HEK293T (cell line): ENCODE results near the gene BPNT1.

Source experiments
- CTCF ChIA-PET: fragments of 350-600 bp; formaldehyde crosslinking; extraction: SDS; loops from one replicate; lab custom pipeline; 2021; ENCODE audit warnings: antibody characterized with exemption, inconsistent platforms; lab: Yijun Ruan, JAX
- POLR2A ChIA-PET: fragments of 350-600 bp; formaldehyde crosslinking; extraction: SDS; loops from one replicate; lab custom pipeline; 2020; ENCODE audit warnings: antibody characterized with exemption, inconsistent platforms; lab: Yijun Ruan, JAX
- DNase-seq: peaks from one replicate; pipeline ENCODE4 v3.0.0; 2012; ENCODE audit warnings: mixed read lengths; ENCODE audit errors: extremely low spot score
- ARNT ChIP-seq: fragments of 450-650 bp; IDR thresholded peaks from 2 replicates; pipeline ENCODE4 v1.6.1; 2017; ENCODE audit warnings: mild to moderate bottlenecking
- BHLHE40 ChIP-seq: fragments of 450-650 bp; IDR thresholded peaks from 2 replicates; pipeline ENCODE4 v1.6.1; 2016; ENCODE audit warnings: mild to moderate bottlenecking, moderate library complexity, borderline replicate concordance
- CTBP1 ChIP-seq: fragments of 450-650 bp; IDR thresholded peaks from 2 replicates; pipeline ENCODE4 v1.6.1; 2016; ENCODE audit warnings: borderline replicate concordance
- ELF4 ChIP-seq: fragments of 450-650 bp; IDR thresholded peaks from 2 replicates; pipeline ENCODE4 v1.6.1; 2017; ENCODE audit warnings: antibody characterized with exemption
- FOXA1 ChIP-seq: fragments of 450-650 bp; IDR thresholded peaks from 2 replicates; pipeline ENCODE4 v1.6.1; 2016; ENCODE audit warnings: mild to moderate bottlenecking
- FOXK2 ChIP-seq: fragments of 450-650 bp; IDR thresholded peaks from 2 replicates; pipeline ENCODE4 v1.6.1; 2016; ENCODE audit warnings: mild to moderate bottlenecking
- FOXM1 ChIP-seq: fragments of 450-650 bp; IDR thresholded peaks from 2 replicates; pipeline ENCODE4 v1.6.1; 2017; ENCODE audit warnings: mild to moderate bottlenecking, borderline replicate concordance
- HDGF ChIP-seq: fragments of 450-650 bp; IDR thresholded peaks from 2 replicates; pipeline ENCODE4 v1.6.1; 2017; ENCODE audit warnings: antibody characterized with exemption, borderline replicate concordance
- L3MBTL2 ChIP-seq: fragments of 450-650 bp; conservative IDR thresholded peaks from 2 replicates; pipeline ENCODE4 v1.6.1; 2016; ENCODE audit warnings: mild to moderate bottlenecking
- LEF1 ChIP-seq: fragments of 450-650 bp; IDR thresholded peaks from 2 replicates; pipeline ENCODE4 v1.6.1; 2017; ENCODE audit warnings: mild to moderate bottlenecking, borderline replicate concordance
- NFRKB ChIP-seq: fragments of 450-650 bp; IDR thresholded peaks from 2 replicates; pipeline ENCODE4 v1.6.1; 2016; ENCODE audit warnings: mild to moderate bottlenecking, moderate library complexity
- SP1 ChIP-seq: fragments of 450-650 bp; IDR thresholded peaks from 2 replicates; pipeline ENCODE4 v1.6.1; 2017
- SUZ12 ChIP-seq: fragments of 450-650 bp; IDR thresholded peaks from 2 replicates; pipeline ENCODE4 v1.6.1; 2016; ENCODE audit warnings: mild to moderate bottlenecking
- TARDBP ChIP-seq: fragments of 450-650 bp; IDR thresholded peaks from 2 replicates; pipeline ENCODE4 v1.6.1; 2016
- ZNF384 ChIP-seq: fragments of 450-650 bp; IDR thresholded peaks from 2 replicates; pipeline ENCODE4 v1.6.1; 2016
- TF ChIP-seq, protein P1 (sequence below): fragments of 450-650 bp; IDR thresholded peaks from 2 replicates; pipeline ENCODE4 v1.6.1; 2016

The BPNT1 gene

GRCh38 chr1:220076861-220077762 lies 12.5 kb downstream of the BPNT1 start:
- ChIA-PET POLR2A (no interaction called here), CTCF (no interaction called here)
- DNase-seq = no peak
- TF ChIP-seq SUZ12 (no peak), FOXK2 (no peak), L3MBTL2 (no peak), NFRKB (no peak), SP1 (no peak), FOXM1 (no peak), BHLHE40 (no peak), ARNT (no peak), ZNF384 (no peak)
- TF ChIP-seq, protein P1, sequence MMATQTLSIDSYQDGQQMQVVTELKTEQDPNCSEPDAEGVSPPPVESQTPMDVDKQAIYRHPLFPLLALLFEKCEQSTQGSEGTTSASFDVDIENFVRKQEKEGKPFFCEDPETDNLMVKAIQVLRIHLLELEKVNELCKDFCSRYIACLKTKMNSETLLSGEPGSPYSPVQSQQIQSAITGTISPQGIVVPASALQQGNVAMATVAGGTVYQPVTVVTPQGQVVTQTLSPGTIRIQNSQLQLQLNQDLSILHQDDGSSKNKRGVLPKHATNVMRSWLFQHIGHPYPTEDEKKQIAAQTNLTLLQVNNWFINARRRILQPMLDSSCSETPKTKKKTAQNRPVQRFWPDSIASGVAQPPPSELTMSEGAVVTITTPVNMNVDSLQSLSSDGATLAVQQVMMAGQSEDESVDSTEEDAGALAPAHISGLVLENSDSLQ = no peak

DNA sequence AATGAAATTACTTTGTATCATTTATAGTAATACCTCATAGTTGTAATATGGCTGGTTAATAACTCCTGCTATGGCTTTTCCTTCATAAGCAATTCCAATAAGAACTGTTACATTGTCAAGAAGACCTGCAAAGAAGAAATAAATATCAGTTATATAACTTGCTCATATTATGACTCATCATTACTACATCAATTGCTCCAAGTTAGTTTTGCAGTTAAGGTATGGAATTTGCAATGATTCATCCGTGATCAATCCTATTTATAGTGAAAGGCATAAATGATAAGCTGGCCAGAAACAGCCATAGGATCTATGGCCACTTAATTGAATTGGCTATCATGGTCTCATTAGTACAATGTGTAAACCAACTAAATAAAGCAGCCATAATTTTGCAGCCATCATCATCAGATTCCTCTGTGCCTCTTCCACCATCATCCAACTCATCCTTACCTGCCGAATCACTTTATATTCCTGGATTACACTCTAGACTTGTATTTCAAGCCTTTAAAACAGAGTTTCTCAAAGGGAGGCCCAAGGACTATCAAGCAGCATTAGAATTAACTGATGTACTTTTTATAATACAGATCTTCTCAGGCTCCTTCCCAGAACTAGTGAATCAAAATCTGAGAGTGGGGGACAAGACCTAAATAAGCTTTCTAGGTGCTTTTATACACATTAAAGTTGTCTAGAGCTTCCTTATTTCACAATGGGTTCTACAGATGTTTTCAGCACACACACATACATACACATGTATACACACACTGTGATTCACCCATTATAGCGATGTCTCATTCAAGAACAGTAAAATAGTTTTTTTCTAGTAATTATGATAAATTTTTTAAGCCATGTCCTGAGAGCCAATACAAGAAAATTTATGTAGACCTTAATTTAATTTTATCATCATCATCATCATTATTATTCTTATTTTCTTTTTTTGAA lies 22.1 kb downstream of the BPNT1 start:
- ChIA-PET CTCF (no interaction called here), POLR2A (no interaction called here)
- no peak for TF ChIP-seq ZNF384
- TF ChIP-seq L3MBTL2 = no peak
- no peak for TF ChIP-seq BHLHE40
- no peak for TF ChIP-seq FOXA1
- TF ChIP-seq FOXK2 = no peak
- no peak for TF ChIP-seq TARDBP
- no peak for DNase-seq

DNA sequence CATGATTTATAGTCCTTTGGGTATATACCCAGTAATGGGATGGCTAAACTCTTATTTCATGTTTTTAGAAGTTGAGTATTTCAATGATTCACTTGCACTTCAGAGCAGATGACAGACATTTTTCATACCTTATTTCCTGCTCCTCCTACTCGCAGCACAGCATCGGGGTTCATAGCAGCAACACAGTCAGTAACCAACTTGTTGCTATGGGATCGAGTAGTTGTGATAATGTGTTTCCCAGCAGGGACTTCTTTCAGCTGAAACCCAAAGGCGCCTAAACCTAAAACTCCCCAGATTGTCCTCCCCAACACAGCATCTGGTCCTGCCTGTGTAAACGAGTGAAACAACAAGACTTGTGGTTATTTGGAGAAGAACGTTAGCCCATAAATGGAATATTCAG lies 27.0 kb downstream of the BPNT1 start:
- POLR2A ChIA-PET = no interaction called here
- no peak for DNase-seq
- no peak for TF ChIP-seq CTBP1
- no peak for TF ChIP-seq LEF1
- no peak for TF ChIP-seq FOXA1
- TF ChIP-seq SUZ12 = no peak
- no peak for TF ChIP-seq TARDBP
- TF ChIP-seq L3MBTL2 = no peak
- TF ChIP-seq NFRKB = no peak
- TF ChIP-seq FOXM1 = no peak
- TF ChIP-seq, protein P1 = no peak
- TF ChIP-seq ELF4 = no peak
- TF ChIP-seq SP1 = no peak
- TF ChIP-seq BHLHE40 = no peak
- TF ChIP-seq FOXK2 = no peak
- no peak for TF ChIP-seq ZNF384
- CTCF ChIA-PET = no interaction called here

GRCh38 chr1:220060876-220061275 lies 28.7 kb downstream of the BPNT1 start:
- ChIA-PET POLR2A (no interaction called here), CTCF (no interaction called here)
- no peak for DNase-seq
- TF ChIP-seq ELF4 (no peak), ARNT (no peak), BHLHE40 (no peak), FOXM1 (no peak), LEF1 (no peak), SP1 (no peak), FOXA1 (no peak), TARDBP (no peak), FOXK2 (no peak)
- TF ChIP-seq, protein P1 = no peak

- no peak for DNase-seq
- ChIA-PET POLR2A (no interaction called here), CTCF (no interaction called here)
- TF ChIP-seq BHLHE40 = no peak
- no peak for TF ChIP-seq FOXK2
- no peak for TF ChIP-seq LEF1
- TF ChIP-seq, protein P1 = no peak
- TF ChIP-seq FOXM1 = no peak
- no peak for TF ChIP-seq HDGF
- no peak for TF ChIP-seq CTBP1
- no peak for TF ChIP-seq ELF4
- TF ChIP-seq ZNF384 = no peak
- TF ChIP-seq TARDBP = no peak
- TF ChIP-seq SUZ12 = no peak
- TF ChIP-seq L3MBTL2 = no peak
Observed at GRCh38 chr1:220056374-220056773, 33.2 kb downstream of the BPNT1 start.
